Measurements from ENCODE around the gene CTCF.

The CTCF gene

GRCh38 chr16:67655363-67655762, 93.0 kb downstream of the CTCF start:
- DNase-seq (ENCODE audit: low read depth in 2 of 2) = no peak
- TF ChIP-seq CTCF (IDR thresholded peaks at IDR 0.05; ENCODE audit: low read depth, low read length) = no peak

GRCh38 chr16:67656344-67657016, 94.2 kb downstream of the CTCF start:
- DNase-seq (ENCODE audit: low read depth in 2 of 2) = no peak
- TF ChIP-seq CTCF (IDR thresholded peaks at IDR 0.05; ENCODE audit: low read depth, low read length) = no peak
- H3K4me3 ChIP-seq (replicated peaks in 1 of 2; ENCODE audit: low read depth in 2 of 2, low read length in 2 of 2) = no peak overlapping the region

More at GRCh38 chr16:67655363-67655762, 93.0 kb downstream of the CTCF start:
- H3K4me3 ChIP-seq (replicated peaks in 1 of 2; ENCODE audit: low read depth in 2 of 2, low read length in 2 of 2) = no peak overlapping the region

- H3K4me3 ChIP-seq (replicated peaks in 1 of 2; ENCODE audit: low read depth in 2 of 2, low read length in 2 of 2) = no peak overlapping the region
- no peak for TF ChIP-seq CTCF (IDR thresholded peaks at IDR 0.05; ENCODE audit: low read depth, low read length)
Observed at GRCh38 chr16:67657017-67657608, 94.8 kb downstream of the CTCF start.

GRCh38 chr16:67657751-67658518, 95.6 kb downstream of the CTCF start:
- H3K4me3 ChIP-seq (replicated peaks in 1 of 2; ENCODE audit: low read depth in 2 of 2, low read length in 2 of 2) = no peak overlapping the region
- DNase-seq (ENCODE audit: low read depth in 2 of 2) = no peak
- TF ChIP-seq CTCF (IDR thresholded peaks at IDR 0.05; ENCODE audit: low read depth, low read length) = no peak

More at GRCh38 chr16:67657017-67657608, 94.8 kb downstream of the CTCF start:
- DNase-seq (ENCODE audit: low read depth in 2 of 2) = no peak

- H3K4me3 ChIP-seq (replicated peaks in 1 of 2; ENCODE audit: low read depth in 2 of 2, low read length in 2 of 2) = peak overlapping the region; percentile 83 to 87
- no peak for TF ChIP-seq CTCF (IDR thresholded peaks at IDR 0.05; ENCODE audit: low read depth, low read length)
- no peak for DNase-seq (ENCODE audit: low read depth in 2 of 2)
Observed at GRCh38 chr16:67658849-67659674, 96.7 kb downstream of the CTCF start.
